HuH-7.5 (cell line): Measurements from ENCODE around the gene SP2.

ENCODE experiments used
- DNase-seq: peaks from one replicate; pipeline ENCODE4 v3.0.0; 2011; ENCODE audit warnings: low spot score

The SP2 gene

GRCh38 chr17:47895856-47896671 is at the start of gene SP2:
TSS of gene SP2 (plus strand) at chr17:47896236. CDS start at chr17:47896287, 51 bp downstream.
- DNase-seq: peak; percentile 97

GRCh38 chr17:47846716-47847340 is 49.2 kb upstream of the SP2 start:
- no peak for DNase-seq

- no peak for DNase-seq
These were observed 48.5 kb upstream of the SP2 start for GRCh38 chr17:47847341-47848197.

GRCh38 chr17:47848198-47848513 is 47.9 kb upstream of the SP2 start:
- DNase-seq: no peak

- DNase-seq: no peak
These were observed 45.7 kb upstream of the SP2 start for GRCh38 chr17:47850373-47850691.

- DNase-seq: peak; percentile 85
These were observed 45.1 kb upstream of the SP2 start, which contains the start of gene SP6 for GRCh38 chr17:47850692-47851573. TSS of gene SP6 (minus strand) at chr17:47851163. CDS start at chr17:47848429, 2,734 bp downstream.

GRCh38 chr17:47851764-47852112 is 44.3 kb upstream of the SP2 start:
- no peak for DNase-seq

- DNase-seq: no peak
These were observed 43.7 kb upstream of the SP2 start for GRCh38 chr17:47852113-47852949.

GRCh38 chr17:47853616-47854015 is 42.4 kb upstream of the SP2 start:
- no peak for DNase-seq

- DNase-seq: no peak
These were observed 40.3 kb upstream of the SP2 start for GRCh38 chr17:47855737-47856136.

- DNase-seq: no peak
These were observed 39.2 kb upstream of the SP2 start for GRCh38 chr17:47856830-47857229.

GRCh38 chr17:47857551-47858455 is 38.2 kb upstream of the SP2 start:
- no peak for DNase-seq

- no peak for DNase-seq
These were observed 35.6 kb upstream of the SP2 start for GRCh38 chr17:47860386-47860785.

GRCh38 chr17:47862621-47863440 is 33.2 kb upstream of the SP2 start:
- no peak for DNase-seq

GRCh38 chr17:47864791-47865216 is 31.2 kb upstream of the SP2 start:
- DNase-seq: no peak

GRCh38 chr17:47866941-47867340 is 29.1 kb upstream of the SP2 start:
- DNase-seq: no peak

GRCh38 chr17:47867813-47868533 is 28.1 kb upstream of the SP2 start:
- no peak for DNase-seq

- DNase-seq: no peak
These were observed 26.9 kb upstream of the SP2 start for GRCh38 chr17:47869114-47869513.
